GM21367 (cell line): ENCODE results near the gene OR4K5.
"Not testable (repeated sequence)": the region's sequence is repeated elsewhere in the genome, so short reads cannot be mapped to it uniquely, and the experiment has no call there.

Source experiments
- ATAC-seq: cut with Tn5 transposase; IDR thresholded peaks from one replicate; pipeline ENCODE4 v1.9.1; 2021; ENCODE audit not compliant: unreplicated experiment

The OR4K5 gene

GRCh38 chr14:19920021-19920657 is at the start of gene OR4K5:
TSS of gene OR4K5 (plus strand) at chr14:19920607. CDS start at chr14:19920607, 0 bp downstream.
- ATAC-seq: no peak

- ATAC-seq: no peak
These were observed 47.2 kb upstream of the OR4K5 start for GRCh38 chr14:19873178-19873577.

GRCh38 chr14:19874842-19875241 is 45.6 kb upstream of the OR4K5 start, which contains the start of gene OR4K2:
TSS of gene OR4K2 (plus strand) at chr14:19875142. CDS start at chr14:19876268, 1,126 bp downstream.
- ATAC-seq: no peak

GRCh38 chr14:19878029-19878642 is 42.3 kb upstream of the OR4K5 start:
- no peak for ATAC-seq

- ATAC-seq: no peak
These were observed 25.1 kb upstream of the OR4K5 start for GRCh38 chr14:19895282-19895681.

GRCh38 chr14:19900999-19901398 is 19.4 kb upstream of the OR4K5 start:
- ATAC-seq: no peak

- no peak for ATAC-seq
These were observed 18.0 kb upstream of the OR4K5 start for GRCh38 chr14:19902409-19902808.

GRCh38 chr14:19906665-19907064 is 13.7 kb upstream of the OR4K5 start:
- no peak for ATAC-seq

- ATAC-seq: no peak
These were observed 9.3 kb upstream of the OR4K5 start for GRCh38 chr14:19911114-19911513.

GRCh38 chr14:19917243-19917642 is 3.2 kb upstream of the OR4K5 start:
- ATAC-seq: no peak

- no peak for ATAC-seq
These were observed 2.4 kb upstream of the OR4K5 start for GRCh38 chr14:19917955-19918518.

GRCh38 chr14:19918553-19919264 is 1.7 kb upstream of the OR4K5 start:
- no peak for ATAC-seq

GRCh38 chr14:19930617-19931016 is 10.2 kb downstream of the OR4K5 start, which contains the start of gene OR4K1:
TSS of gene OR4K1 (plus strand) at chr14:19930917. CDS start at chr14:19935667, 4,750 bp downstream.
- ATAC-seq: no peak

GRCh38 chr14:19941668-19942067 is 21.3 kb downstream of the OR4K5 start:
- ATAC-seq: no peak

GRCh38 chr14:19947413-19948090 is 27.1 kb downstream of the OR4K5 start:
- no peak for ATAC-seq

GRCh38 chr14:19949218-19949617 is 28.8 kb downstream of the OR4K5 start:
- no peak for ATAC-seq

GRCh38 chr14:19969735-19970134 is 49.3 kb downstream of the OR4K5 start:
- ATAC-seq: not testable (repeated sequence)
